GM23338 (cell line): ENCODE data around the gene THTPA. TPM values are rescaled to one million over a fixed set of nuclear protein-coding genes. Genes with fewer than 3 reads are reported as not detected.

Source experiments
- ATAC-seq: fragments of 200-7000 bp; cut with Tn5 transposase; 3 replicates; pipeline ENCODE4 v1.9.1; 2020
- DNase-seq: peaks from one replicate; pipeline ENCODE4 v3.0.0-alpha.2; 2015; ENCODE audit warnings: low spot score
- H2AFZ ChIP-seq: fragments of 200-600 bp; sonication (generic); 2 replicates; pipeline ENCODE4 v1.8.0; 2016; ENCODE audit warnings: antibody characterized with exemption, mild to moderate bottlenecking, moderate library complexity
- H3F3A ChIP-seq: fragments of 200-600 bp; sonication (generic); replicated peaks from 2 replicates; pipeline ENCODE4 v1.8.0; 2017; ENCODE audit warnings: antibody characterized with exemption, mixed run types, low read depth
- H3K27ac ChIP-seq: fragments of 200-600 bp; sonication (generic); 2 replicates; pipeline ENCODE4 v1.6.1; 2016; ENCODE audit warnings: low read depth
- H3K27me3 ChIP-seq: fragments of 200-600 bp; sonication (generic); 2 replicates; pipeline ENCODE4 v1.8.0; 2016; ENCODE audit warnings: mild to moderate bottlenecking, mixed run types, moderate library complexity; ENCODE audit not compliant: insufficient read depth
- H3K36me3 ChIP-seq: fragments of 200-600 bp; sonication (generic); 2 replicates; pipeline ENCODE4 v1.8.0; 2016; ENCODE audit warnings: mild to moderate bottlenecking; ENCODE audit not compliant: insufficient read depth
- H3K4me1 ChIP-seq: fragments of 200-600 bp; sonication (generic); 2 replicates; pipeline ENCODE4 v1.8.0; 2016; ENCODE audit warnings: mild to moderate bottlenecking, moderate library complexity; ENCODE audit not compliant: insufficient read depth
- H3K4me2 ChIP-seq: fragments of 200-600 bp; sonication (generic); 2 replicates; pipeline ENCODE4 v1.7.1; 2017; ENCODE audit warnings: mixed run types
- H3K4me3 ChIP-seq: fragments of 200-600 bp; sonication (generic); 2 replicates; pipeline ENCODE4 v1.6.1; 2016; ENCODE audit warnings: mixed run types
- H3K79me2 ChIP-seq: fragments of 200-600 bp; sonication (generic); replicated peaks from 2 replicates; pipeline ENCODE4 v1.8.0; 2017; ENCODE audit warnings: mild to moderate bottlenecking; ENCODE audit not compliant: insufficient read depth
- H3K9me2 ChIP-seq: fragments of 200-600 bp; sonication (generic); 2 replicates; pipeline ENCODE4 v1.8.0; 2017; ENCODE audit not compliant: insufficient read depth
- H4K20me1 ChIP-seq: fragments of 200-600 bp; sonication (generic); replicated peaks from 2 replicates; pipeline ENCODE4 v1.8.0; 2017; ENCODE audit warnings: mild to moderate bottlenecking; ENCODE audit not compliant: insufficient read depth
- H3K27ac Mint-ChIP-seq: 2 replicates; pipeline ENCODE4 v1.8.0; 2020; ENCODE audit warnings: inconsistent platforms, mild to moderate bottlenecking, moderate library complexity, mixed read lengths
- H3K27me3 Mint-ChIP-seq: 3 replicates; pipeline ENCODE4 v1.8.0; 2022; ENCODE audit warnings: low read depth, mild to moderate bottlenecking, moderate library complexity, mixed read lengths, inconsistent platforms; ENCODE audit not compliant: insufficient read depth, poor library complexity
- H3K36me3 Mint-ChIP-seq: 3 replicates; pipeline ENCODE4 v1.8.0; 2021; ENCODE audit warnings: low read depth, mild to moderate bottlenecking, inconsistent platforms, moderate library complexity, mixed read lengths
- H3K4me1 Mint-ChIP-seq: 3 replicates; pipeline ENCODE4 v1.8.0; 2020; ENCODE audit warnings: mild to moderate bottlenecking, inconsistent platforms, mixed read lengths
- H3K4me3 Mint-ChIP-seq: 3 replicates; pipeline ENCODE4 v1.8.0; 2021; ENCODE audit warnings: moderate library complexity, mild to moderate bottlenecking, inconsistent platforms, mixed read lengths
- H3K9me3 Mint-ChIP-seq: 3 replicates; pipeline ENCODE4 v1.8.0; 2020; ENCODE audit warnings: moderate library complexity, mild to moderate bottlenecking, inconsistent platforms, mixed read lengths
- CREB1 ChIP-seq: fragments of 250-450 bp; sonication (Bioruptor Pico); IDR thresholded peaks from 2 replicates; pipeline ENCODE4 v1.5.0; 2020; ENCODE audit warnings: low read depth, mild to moderate bottlenecking, moderate library complexity
- CTCF ChIP-seq, 2 experiments: fragments of 200-600 bp in 1 of 2; sonication (generic) in 1 of 2; conservative IDR thresholded peaks; 2 replicates each; pipeline versions ENCODE4 v1.5.1 to v1.6.1; 2016 to 2017; ENCODE audit warnings: antibody characterized with exemption in 2 of 2, low read depth in 2 of 2, mild to moderate bottlenecking in 2 of 2, moderate library complexity in 1 of 2
- EZH2 ChIP-seq: fragments of 200-600 bp; sonication (generic); IDR thresholded peaks from one replicate; pipeline ENCODE4 v1.8.0; 2017; ENCODE audit warnings: antibody characterized with exemption, mild to moderate bottlenecking, low read depth; ENCODE audit not compliant: unreplicated experiment
- EZH2phosphoT487 ChIP-seq: fragments of 200-600 bp; sonication (generic); IDR thresholded peaks from one replicate; pipeline ENCODE4 v1.8.1; 2018; ENCODE audit warnings: antibody characterized with exemption; ENCODE audit not compliant: unreplicated experiment
- JUNB ChIP-seq: IDR thresholded peaks from one replicate; pipeline ENCODE4 v1.6.1; 2016; ENCODE audit warnings: antibody characterized with exemption; ENCODE audit not compliant: unreplicated experiment
- NANOG ChIP-seq: IDR thresholded peaks from 2 replicates; pipeline ENCODE4 v1.6.1; 2016; ENCODE audit warnings: antibody characterized with exemption, borderline replicate concordance
- POLR2AphosphoS5 ChIP-seq: IDR thresholded peaks from 2 replicates; pipeline ENCODE4 v1.6.1; 2016; ENCODE audit warnings: antibody characterized with exemption, low read depth
- REST ChIP-seq: IDR thresholded peaks from one replicate; pipeline ENCODE4 v1.6.1; 2018; ENCODE audit warnings: antibody characterized with exemption; ENCODE audit not compliant: unreplicated experiment
- STAT1 ChIP-seq: IDR thresholded peaks from one replicate; pipeline ENCODE4 v1.6.1; 2016; ENCODE audit warnings: antibody characterized with exemption; ENCODE audit not compliant: unreplicated experiment
- ZNF114 ChIP-seq: fragments of 250-450 bp; sonication (Bioruptor Pico); IDR thresholded peaks from 2 replicates; pipeline ENCODE4 v1.5.0; 2020; ENCODE audit warnings: mild to moderate bottlenecking, moderate library complexity
- ZNF331 ChIP-seq: fragments of 250-450 bp; sonication (Bioruptor Pico); IDR thresholded peaks from 2 replicates; pipeline ENCODE4 v1.5.0; 2020; ENCODE audit warnings: low read depth, mild to moderate bottlenecking, moderate library complexity
- ZNF462 ChIP-seq: fragments of 250-450 bp; sonication (Bioruptor Pico); IDR thresholded peaks from 2 replicates; pipeline ENCODE4 v1.5.0; 2020; ENCODE audit warnings: mild to moderate bottlenecking, moderate library complexity
- polyA plus RNA-seq: library from polyadenylated mRNA; unstranded; fragments of >200 nt; fragmentation: Nextera tagmentation; extraction: Ambion mirVana; gene quantifications from 2 replicates; pipeline ENCODE4 v1.2.1, GENCODE V29; 2016
- total RNA-seq: library from RNA; depleted of rRNA; stranded (reverse); fragments of >200 nt; shearing (Covaris generic); gene quantifications from 2 replicates; pipeline ENCODE4 v1.2.3, GENCODE V29; 2014
- TF ChIP-seq, protein P1 (sequence below): IDR thresholded peaks from 2 replicates; pipeline ENCODE4 v1.6.1; 2016; ENCODE audit warnings: antibody characterized with exemption

The THTPA gene
- total and polyA plus RNA-seq, 2 experiments from 2014 or later, result 8.6 to 21.3 TPM

DNA sequence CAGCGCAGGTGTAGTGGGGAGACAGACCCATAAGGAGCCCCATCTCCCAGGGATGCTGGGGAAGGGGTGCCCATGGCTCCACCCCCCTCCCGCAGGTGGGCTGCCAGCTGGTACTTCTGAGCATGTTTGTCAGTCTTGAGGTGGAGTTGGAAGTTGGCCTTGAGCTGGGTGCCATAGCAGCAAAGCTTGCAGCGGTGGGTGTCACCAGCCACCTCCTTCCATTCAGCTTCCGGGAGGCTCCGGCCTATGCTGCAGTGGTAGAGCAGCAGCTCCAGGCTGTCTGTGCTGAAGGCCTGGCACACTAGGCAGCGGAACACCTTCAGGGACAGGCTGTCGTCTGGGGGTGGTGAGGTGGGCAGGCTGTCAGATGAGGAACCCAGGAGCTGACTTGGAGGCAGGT, 23.4 kb upstream of the THTPA start:
- Mint-ChIP-seq H3K27ac (peak overlapping the region; percentile 24; the same call in 1 of the 2 replicates), H3K36me3 (peaks cover 64% of the 10 kb centered on the region), H3K9me3 (no peaks in the 10 kb centered on the region), H3K4me3 (no peak overlapping the region; the same call in 2 of the 3 replicates), H3K27me3 (peaks cover 19% of the 10 kb centered on the region), H3K4me1 (peaks cover 56% of the 10 kb centered on the region)
- Histone ChIP-seq H3K27ac (no peak overlapping the region), H3K9me2 (no peaks in the 10 kb centered on the region), H2AFZ (no peak overlapping the region), H3K4me3 (no peak overlapping the region), H3K79me2 (peaks cover 10% of the 10 kb centered on the region), H3K4me2 (no peak overlapping the region), H3K4me1 (peaks cover 15% of the 10 kb centered on the region), H3K27me3 (no peaks in the 10 kb centered on the region), H3F3A (peaks cover 5% of the 10 kb centered on the region), H4K20me1 (no peaks in the 10 kb centered on the region; the same call in 1 of the 2 replicates), H3K36me3 (peaks cover 8% of the 10 kb centered on the region; the same call in 1 of the 2 replicates)
- DNase-seq (no peak), ATAC-seq (no peak)
- TF ChIP-seq REST, result no peak
- TF ChIP-seq POLR2AphosphoS5, result no peak
- no peak for TF ChIP-seq STAT1
- TF ChIP-seq NANOG, result no peak
- no peak for TF ChIP-seq EZH2
- TF ChIP-seq ZNF114 (CRISPR knock-in tag), result no peak
- TF ChIP-seq JUNB, result no peak
- TF ChIP-seq EZH2phosphoT487, result no peak
- TF ChIP-seq CREB1 (CRISPR knock-in tag), result no peak
- no peak for TF ChIP-seq CTCF (conservative IDR thresholded peaks at IDR 0.05; ENCODE audit: low read depth in 2 of 2)
- TF ChIP-seq, protein P1, sequence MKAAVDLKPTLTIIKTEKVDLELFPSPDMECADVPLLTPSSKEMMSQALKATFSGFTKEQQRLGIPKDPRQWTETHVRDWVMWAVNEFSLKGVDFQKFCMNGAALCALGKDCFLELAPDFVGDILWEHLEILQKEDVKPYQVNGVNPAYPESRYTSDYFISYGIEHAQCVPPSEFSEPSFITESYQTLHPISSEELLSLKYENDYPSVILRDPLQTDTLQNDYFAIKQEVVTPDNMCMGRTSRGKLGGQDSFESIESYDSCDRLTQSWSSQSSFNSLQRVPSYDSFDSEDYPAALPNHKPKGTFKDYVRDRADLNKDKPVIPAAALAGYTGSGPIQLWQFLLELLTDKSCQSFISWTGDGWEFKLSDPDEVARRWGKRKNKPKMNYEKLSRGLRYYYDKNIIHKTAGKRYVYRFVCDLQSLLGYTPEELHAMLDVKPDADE, result no peak
- no peak for TF ChIP-seq ZNF331
- no peak for TF ChIP-seq ZNF462 (CRISPR knock-in tag)
